Measurements from ENCODE around the gene KLHL28. TPM values are rescaled to one million over a fixed set of nuclear protein-coding genes. Genes with fewer than 3 reads are reported as not detected.
A peak's percentile ranks its signal among the peaks of the same experiment; 100 is the strongest.

Gene KLHL28
- total and polyA plus RNA-seq, 2 donors (not counting 3 experiments of a cell fraction or from before 2014, with no cell fraction given), result 2.9 to 7.3 TPM

DNA sequence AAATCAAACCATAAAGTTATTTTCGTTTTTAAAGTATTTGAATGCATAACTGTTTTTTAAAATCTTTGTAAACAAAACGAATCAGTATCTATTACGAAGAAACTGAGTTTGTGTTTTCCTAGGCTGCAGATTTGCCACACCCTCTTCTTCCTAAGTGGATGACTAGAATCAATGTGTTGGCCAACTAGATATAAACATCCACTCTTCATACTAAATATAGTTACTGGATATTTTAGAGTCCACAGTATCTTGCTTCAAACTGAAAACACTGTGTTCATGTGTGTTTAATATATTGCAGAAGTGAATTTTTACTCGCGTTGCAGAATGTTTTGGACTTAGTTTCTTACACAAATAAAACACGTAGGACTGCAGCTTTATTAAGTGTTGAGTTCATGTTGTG lies 63.2 kb downstream of the KLHL28 start:
- ChIA-PET POLR2A (interaction anchor here (1.0 kb wide), 1 partner anchor 63 kb away, joined by 3 read pairs; the partner anchor contains the start of genes KLHL28 and TOGARAM1), CTCF (interaction anchor here (1.3 kb wide), 1 partner anchor 14 kb away, joined by 3 read pairs; no protein-coding TSS in a partner anchor)
- no TSS peak for BruUV-seq (replicated peaks)
- DNase-seq (ENCODE audit: low read depth, low spot score) (no peak), FAIRE-seq (peak; percentile 33)
- H3K9me3 ChIP-seq (replicated peaks; ENCODE audit: control insufficient read depth, insufficient read depth, low read length), result no peaks in the 10 kb centered on the region
- H3K9ac ChIP-seq (replicated peaks; ENCODE audit: extremely low read depth, insufficient read depth, low read length), result no peak overlapping the region
- peak overlapping the region; percentile 95 for H3K4me2 ChIP-seq (ENCODE audit: insufficient read depth, low read length)
- H3K27me3 ChIP-seq (ENCODE audit: control insufficient read depth in 2 of 2, insufficient read depth in 2 of 2, low read length in 2 of 2), result no peaks in the 10 kb centered on the region
- no peak overlapping the region for H3K27ac ChIP-seq (ENCODE audit: insufficient read depth, low read depth, low read length)
- H3K79me2 ChIP-seq (ENCODE audit: control insufficient read depth, insufficient read depth, low read length), result no peaks in the 10 kb centered on the region
- intact Hi-C loops (cut with micrococcal nuclease) (loop anchor here (5.0 kb wide), 1 partner anchor 184 kb away; the partner anchor contains the start of gene PRPF39), dilution Hi-C loops (cut with MboI; ENCODE audit: extremely low pct_ligation_motif_present, low sequenced_read_pairs) (no loop called here)
- no peaks in the 10 kb centered on the region for H4K20me1 ChIP-seq (replicated peaks; ENCODE audit: control insufficient read depth, extremely low read depth, insufficient read depth, low read length)
- H2AFZ ChIP-seq (ENCODE audit: low read depth, low read length), result no peak overlapping the region
- H3K4me1 ChIP-seq (ENCODE audit: control insufficient read depth, extremely low read depth, insufficient read depth, low read length), result peaks cover 12% of the 10 kb centered on the region
- TF ChIP-seq, protein P1, sequence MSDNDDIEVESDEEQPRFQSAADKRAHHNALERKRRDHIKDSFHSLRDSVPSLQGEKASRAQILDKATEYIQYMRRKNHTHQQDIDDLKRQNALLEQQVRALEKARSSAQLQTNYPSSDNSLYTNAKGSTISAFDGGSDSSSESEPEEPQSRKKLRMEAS (IDR thresholded peaks at IDR 0.05; ENCODE audit: insufficient read depth, insufficient read length), result no peak
- TF ChIP-seq FOS (IDR thresholded peaks at IDR 0.05; ENCODE audit: borderline replicate concordance, insufficient read depth, low read length) (no peak), MYC (IDR thresholded peaks at IDR 0.05; ENCODE audit: low read depth, low read length) (no peak), POLR2AphosphoS5 (IDR thresholded peaks at IDR 0.05; ENCODE audit: insufficient read depth, low read depth, low read length) (no peak), POLR2A (IDR thresholded peaks at IDR 0.05; ENCODE audit: low read depth, low read length) (no peak), EZH2 (IDR thresholded peaks at IDR 0.05; ENCODE audit: borderline replicate concordance, low read depth, low read length, severe bottlenecking) (no peak), GATA2 (IDR thresholded peaks at IDR 0.05; ENCODE audit: insufficient read depth, insufficient read length, low read depth, low read length) (no peak), JUN (IDR thresholded peaks at IDR 0.05; ENCODE audit: borderline replicate concordance, insufficient read depth, insufficient read length, low read depth) (no peak)
- TF ChIP-seq, protein P2, sequence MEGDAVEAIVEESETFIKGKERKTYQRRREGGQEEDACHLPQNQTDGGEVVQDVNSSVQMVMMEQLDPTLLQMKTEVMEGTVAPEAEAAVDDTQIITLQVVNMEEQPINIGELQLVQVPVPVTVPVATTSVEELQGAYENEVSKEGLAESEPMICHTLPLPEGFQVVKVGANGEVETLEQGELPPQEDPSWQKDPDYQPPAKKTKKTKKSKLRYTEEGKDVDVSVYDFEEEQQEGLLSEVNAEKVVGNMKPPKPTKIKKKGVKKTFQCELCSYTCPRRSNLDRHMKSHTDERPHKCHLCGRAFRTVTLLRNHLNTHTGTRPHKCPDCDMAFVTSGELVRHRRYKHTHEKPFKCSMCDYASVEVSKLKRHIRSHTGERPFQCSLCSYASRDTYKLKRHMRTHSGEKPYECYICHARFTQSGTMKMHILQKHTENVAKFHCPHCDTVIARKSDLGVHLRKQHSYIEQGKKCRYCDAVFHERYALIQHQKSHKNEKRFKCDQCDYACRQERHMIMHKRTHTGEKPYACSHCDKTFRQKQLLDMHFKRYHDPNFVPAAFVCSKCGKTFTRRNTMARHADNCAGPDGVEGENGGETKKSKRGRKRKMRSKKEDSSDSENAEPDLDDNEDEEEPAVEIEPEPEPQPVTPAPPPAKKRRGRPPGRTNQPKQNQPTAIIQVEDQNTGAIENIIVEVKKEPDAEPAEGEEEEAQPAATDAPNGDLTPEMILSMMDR (IDR thresholded peaks at IDR 0.05; ENCODE audit: extremely low read depth in 1 of 2, insufficient read depth in 1 of 2, low read depth in 1 of 2, low read length in 2 of 2), result no peak
- no peaks in the 10 kb centered on the region for H3K9me1 ChIP-seq (replicated peaks; ENCODE audit: control insufficient read depth, extremely low read depth, insufficient read depth, low read length)
- no peaks in the 10 kb centered on the region for H3K36me3 ChIP-seq (ENCODE audit: control insufficient read depth in 2 of 2, extremely low read depth in 1 of 2, insufficient read depth in 2 of 2, low read length in 2 of 2)
- H3K4me3 ChIP-seq (replicated peaks in 1 of 3; ENCODE audit: insufficient read depth in 1 of 3, low read depth in 1 of 3, low read length in 3 of 3), result peak overlapping the region in 1 of 3 experiments; percentile 75

Measured in endothelial cell of umbilical vein (primary cell).